Activated T-cell treated with anti-CD3 and anti-CD28 coated beads, Interleukin-2, amount 50 U/mL, for 4 hours (primary cell): Measurements from ENCODE around the gene ZNF529. TPM values are rescaled to one million over a fixed set of nuclear protein-coding genes. Genes with fewer than 3 reads are reported as not detected.
"Not testable (repeated sequence)": the region's sequence is repeated elsewhere in the genome, so short reads cannot be mapped to it uniquely, and the experiment has no call there.

ENCODE experiments used
- ATAC-seq, 2 donors: fragments of 200-7000 bp; cut with Tn5 transposase; one replicate each; pipeline ENCODE4 v1.10.0; 2021
- DNase-seq: peaks from one replicate; pipeline ENCODE4 v3.0.0-alpha.2; 2020
- H3K27me3 Mint-ChIP-seq: one replicate; pipeline ENCODE4 v1.8.0; 2021; ENCODE audit warnings: low read depth, mixed read lengths
- H3K36me3 Mint-ChIP-seq: one replicate; pipeline ENCODE4 v1.8.0; 2022; ENCODE audit warnings: mixed read lengths; ENCODE audit not compliant: insufficient read depth
- H3K4me1 Mint-ChIP-seq: one replicate; pipeline ENCODE4 v1.8.0; 2021; ENCODE audit warnings: low read depth, mixed read lengths
- H3K4me3 Mint-ChIP-seq: one replicate; pipeline ENCODE4 v1.8.0; 2021; ENCODE audit warnings: mild to moderate bottlenecking, moderate library complexity, mixed read lengths
- H3K9me3 Mint-ChIP-seq: one replicate; pipeline ENCODE4 v1.8.0; 2021; ENCODE audit warnings: mixed read lengths
- total RNA-seq, 3 donors: library from RNA; stranded (reverse); gene quantifications; one replicate each; pipeline ENCODE4 v1.2.1, GENCODE V29; 2021

The ZNF529 gene
- 1 to 10 TPM; 8.9 to 9.9 (median 9.9) TPM for total RNA-seq

GRCh38 chr19:36573020-36573894, at the start of gene ZNF529:
ZNF529 (minus strand) TSS chr19:36573292; CDS start chr19:36572346, 946 bp downstream.
- peak; percentile 96 to 97 for ATAC-seq
- Mint-ChIP-seq H3K27me3 (no peaks in the 10 kb centered on the region), H3K36me3 (peaks cover 42% of the 10 kb centered on the region), H3K9me3 (peaks cover 7% of the 10 kb centered on the region), H3K4me1 (peaks cover 32% of the 10 kb centered on the region), H3K4me3 (peak within 1 kb of the TSS; percentile 96)
- DNase-seq, result peak; percentile 73

DNA sequence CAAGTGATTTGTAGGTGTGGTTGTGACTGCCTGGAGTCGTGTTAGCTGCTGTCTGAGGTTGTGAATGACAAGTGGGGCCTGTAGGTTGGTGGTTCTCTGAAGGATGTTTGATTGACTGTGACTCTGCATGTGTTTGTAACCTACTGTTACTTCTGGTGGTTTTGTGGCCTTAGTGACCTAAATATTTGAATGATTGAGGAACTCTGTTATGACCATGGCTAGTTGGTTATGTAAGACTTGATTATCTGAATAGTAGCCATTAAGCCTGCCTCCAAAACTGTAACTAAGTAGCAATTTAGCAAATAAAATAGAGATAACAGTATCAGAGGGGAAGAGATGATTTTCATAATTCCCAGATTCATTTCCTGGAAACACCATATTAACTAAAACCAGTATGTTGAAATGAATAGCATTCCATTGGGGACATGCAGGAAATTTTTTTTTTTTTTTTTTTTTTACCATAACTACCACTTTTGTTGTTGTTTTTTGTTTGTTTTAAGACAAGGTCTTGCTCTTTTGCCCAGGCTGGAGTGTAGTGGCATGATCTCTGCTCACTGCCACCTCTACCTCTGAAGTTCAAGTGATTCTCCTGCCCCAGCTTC, 32.9 kb upstream of the ZNF529 start:
- Mint-ChIP-seq H3K36me3 (peaks cover 32% of the 10 kb centered on the region), H3K27me3 (no peaks in the 10 kb centered on the region), H3K4me1 (peaks cover 23% of the 10 kb centered on the region), H3K9me3 (peaks cover 16% of the 10 kb centered on the region), H3K4me3 (peak overlapping the region; percentile 87)
- DNase-seq, result no peak
- peak; percentile 6 to 7 for ATAC-seq

GRCh38 chr19:36605101-36605876, 32.2 kb upstream of the ZNF529 start, which contains the start of gene ZNF382:
ZNF382 (plus strand) TSS chr19:36605313; CDS start chr19:36609915, 4,602 bp downstream.
- H3K4me1 Mint-ChIP-seq, result peaks cover 23% of the 10 kb centered on the region
- H3K4me3 Mint-ChIP-seq, result peak within 1 kb of the TSS; percentile 87
- peak; percentile 84 to 86 for ATAC-seq
- H3K9me3 Mint-ChIP-seq, result peaks cover 16% of the 10 kb centered on the region
- peaks cover 28% of the 10 kb centered on the region for H3K36me3 Mint-ChIP-seq
- peak; percentile 89 for DNase-seq
- no peaks in the 10 kb centered on the region for H3K27me3 Mint-ChIP-seq

- H3K36me3 Mint-ChIP-seq, result peaks cover 22% of the 10 kb centered on the region
- no peaks in the 10 kb centered on the region for H3K27me3 Mint-ChIP-seq
- H3K4me3 Mint-ChIP-seq, result peak overlapping the region; percentile 87
- H3K4me1 Mint-ChIP-seq, result peaks cover 23% of the 10 kb centered on the region
- DNase-seq (peak; percentile 85), ATAC-seq (peak; percentile 93)
- peaks cover 16% of the 10 kb centered on the region for H3K9me3 Mint-ChIP-seq
These were observed 31.6 kb upstream of the ZNF529 start for GRCh38 chr19:36604656-36605100.

- not testable (repeated sequence) for H3K9me3 Mint-ChIP-seq
- H3K4me1 Mint-ChIP-seq, result peaks cover 23% of the 10 kb centered on the region
These were observed 29.6 kb upstream of the ZNF529 start for GRCh38 chr19:36602681-36603080.

GRCh38 chr19:36579255-36579654, 6.2 kb upstream of the ZNF529 start:
- Mint-ChIP-seq H3K4me3 (no peak overlapping the region), H3K27me3 (no peaks in the 10 kb centered on the region), H3K9me3 (peaks cover 21% of the 10 kb centered on the region), H3K36me3 (peaks cover 48% of the 10 kb centered on the region), H3K4me1 (peaks cover 11% of the 10 kb centered on the region)
- DNase-seq (no peak), ATAC-seq (no peak)

More at GRCh38 chr19:36602681-36603080, 29.6 kb upstream of the ZNF529 start:
- DNase-seq, H3K4me3 Mint-ChIP-seq, H3K27me3 Mint-ChIP-seq, ATAC-seq: not testable (repeated sequence)
- H3K36me3 Mint-ChIP-seq, result peaks cover 11% of the 10 kb centered on the region

DNA sequence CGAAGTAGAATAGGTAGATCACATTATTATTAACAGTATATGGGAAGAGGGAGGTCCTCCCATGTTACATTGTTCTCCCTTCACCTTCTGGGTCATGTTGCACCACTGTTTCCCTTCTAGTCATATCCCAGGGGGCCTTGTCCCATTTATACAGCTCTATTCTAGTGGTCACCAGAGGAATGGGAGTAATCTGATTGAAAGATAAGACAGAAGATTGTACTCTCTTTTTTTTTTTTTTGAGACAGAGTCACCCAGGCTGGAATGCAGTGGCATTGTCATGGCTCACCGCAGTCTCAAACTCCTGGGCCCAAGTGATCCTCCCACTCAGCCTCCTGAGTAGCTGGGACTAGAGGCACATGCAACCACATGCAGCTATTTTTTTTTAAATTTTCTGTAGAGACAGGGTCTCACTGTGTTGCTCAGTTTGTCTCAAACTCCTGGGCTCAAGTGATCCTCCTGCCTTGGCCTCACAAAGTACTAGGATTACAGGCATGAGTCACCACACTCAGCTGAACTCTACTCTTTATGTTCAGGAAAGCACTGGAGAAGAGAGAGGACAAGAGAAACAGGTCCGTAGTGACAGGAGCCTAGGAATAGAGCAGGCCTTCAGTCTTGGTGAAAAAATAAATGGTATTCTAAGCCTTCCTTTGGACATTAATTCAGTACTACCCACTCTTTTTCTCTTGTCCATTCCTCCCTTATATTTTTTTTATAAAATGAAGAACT, 4.3 kb upstream of the ZNF529 start:
- ATAC-seq, result no peak
- Mint-ChIP-seq H3K4me1 (peaks cover 24% of the 10 kb centered on the region), H3K9me3 (peaks cover 11% of the 10 kb centered on the region), H3K4me3 (no peak overlapping the region), H3K36me3 (peaks cover 43% of the 10 kb centered on the region), H3K27me3 (no peaks in the 10 kb centered on the region)
- no peak for DNase-seq

- DNase-seq (no peak), ATAC-seq (no peak)
- Mint-ChIP-seq H3K36me3 (peaks cover 38% of the 10 kb centered on the region), H3K9me3 (peaks cover 3% of the 10 kb centered on the region), H3K4me3 (peak overlapping the region; percentile 96), H3K4me1 (peaks cover 32% of the 10 kb centered on the region), H3K27me3 (no peaks in the 10 kb centered on the region)
These were observed 1.6 kb upstream of the ZNF529 start for GRCh38 chr19:36574741-36575140.

GRCh38 chr19:36573895-36574720, 1.0 kb upstream of the ZNF529 start:
- Mint-ChIP-seq H3K27me3 (no peaks in the 10 kb centered on the region), H3K36me3 (peaks cover 37% of the 10 kb centered on the region), H3K4me1 (peaks cover 32% of the 10 kb centered on the region), H3K9me3 (peaks cover 3% of the 10 kb centered on the region), H3K4me3 (peak overlapping the region; percentile 96)
- no peak for DNase-seq
- no peak for ATAC-seq

DNA sequence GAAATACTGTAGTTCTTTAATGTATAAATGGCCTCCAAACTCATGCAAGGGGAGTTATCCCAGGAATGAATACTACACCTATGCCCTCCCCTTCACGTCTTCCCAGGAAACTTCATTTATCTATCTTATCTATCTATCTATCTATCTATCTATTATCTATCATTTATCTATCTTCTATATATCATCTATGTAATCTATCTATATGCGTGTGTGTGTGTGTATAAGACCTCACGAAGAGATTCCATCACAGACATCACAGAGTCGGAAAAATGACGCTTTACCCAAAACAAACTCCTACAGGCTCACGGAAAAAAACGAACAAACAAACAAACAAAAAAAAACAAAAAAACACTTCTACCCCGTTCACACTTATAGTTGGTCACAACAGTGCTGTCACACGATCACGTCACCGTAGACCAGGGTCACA, 486 bp downstream of the ZNF529 start:
- no peaks in the 10 kb centered on the region for H3K27me3 Mint-ChIP-seq
- DNase-seq (no peak), ATAC-seq (no peak)
- peaks cover 36% of the 10 kb centered on the region for H3K4me1 Mint-ChIP-seq
- H3K4me3 Mint-ChIP-seq, result peak overlapping the region; percentile 96
- peaks cover 11% of the 10 kb centered on the region for H3K9me3 Mint-ChIP-seq
- H3K36me3 Mint-ChIP-seq, result peaks cover 47% of the 10 kb centered on the region

DNA sequence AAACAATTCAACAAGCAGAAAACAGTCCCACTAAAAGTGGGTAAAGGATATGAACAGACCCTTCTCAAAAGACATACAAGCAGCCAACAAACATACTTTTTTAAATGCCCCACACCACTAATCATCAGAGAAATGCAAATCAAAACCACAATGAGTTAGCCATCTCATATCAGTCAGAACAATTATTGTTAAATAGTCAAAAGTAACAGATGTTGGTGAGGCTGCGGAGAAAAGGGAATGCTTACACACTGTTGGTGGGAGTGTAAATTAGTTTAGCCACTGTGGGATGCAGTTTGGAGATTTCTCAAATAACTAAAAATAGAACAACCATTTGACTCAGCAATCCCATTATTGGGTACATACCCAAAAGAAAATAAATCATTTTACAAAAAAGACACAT, 8.7 kb downstream of the ZNF529 start:
- Mint-ChIP-seq H3K9me3 (peaks cover 51% of the 10 kb centered on the region), H3K36me3 (peaks cover 82% of the 10 kb centered on the region), H3K27me3 (no peaks in the 10 kb centered on the region), H3K4me1 (peaks cover 7% of the 10 kb centered on the region), H3K4me3 (no peak overlapping the region)
- DNase-seq (no peak), ATAC-seq (no peak)

DNA sequence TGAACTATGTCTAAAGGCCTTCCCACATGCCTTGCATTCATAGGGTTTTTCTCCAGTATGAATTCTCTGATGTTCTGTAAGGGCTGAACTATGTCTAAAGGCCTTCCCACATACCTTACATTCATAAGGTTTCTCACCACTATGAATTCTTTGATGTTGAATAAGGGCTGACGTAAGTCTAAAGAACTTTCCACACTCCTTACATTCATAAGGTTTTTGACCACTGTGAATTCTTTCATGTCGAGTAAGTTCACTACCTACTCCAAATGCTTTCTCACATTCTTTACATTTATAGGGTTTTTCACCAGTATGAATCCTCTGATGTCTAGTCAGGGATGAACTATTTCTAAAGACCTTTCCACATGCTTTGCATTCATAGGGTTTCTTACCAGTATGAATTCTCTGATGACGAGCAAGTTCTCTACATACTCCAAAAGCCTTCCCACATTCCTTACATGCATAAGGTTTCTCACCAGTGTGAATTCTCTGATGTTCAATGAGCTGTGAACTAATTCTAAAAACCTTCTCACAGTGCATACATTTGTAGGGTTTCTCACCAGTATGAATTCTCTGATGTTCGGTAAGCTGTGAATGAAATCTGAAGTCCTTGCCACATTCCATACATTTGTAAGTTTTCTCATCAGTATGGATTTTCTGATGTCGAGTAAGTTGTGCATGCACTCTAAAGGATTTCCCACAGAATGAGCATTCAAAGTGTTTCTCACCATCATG, 25.9 kb downstream of the ZNF529 start:
- Mint-ChIP-seq H3K27me3 (no peaks in the 10 kb centered on the region), H3K9me3 (peaks cover 72% of the 10 kb centered on the region), H3K36me3 (peaks cover 84% of the 10 kb centered on the region), H3K4me3 (no peak overlapping the region), H3K4me1 (no peaks in the 10 kb centered on the region)
- DNase-seq (no peak), ATAC-seq (no peak)
